ENCODE measurements around the gene HOXD13. TPM values are rescaled to one million over a fixed set of nuclear protein-coding genes. Genes with fewer than 3 reads are reported as not detected.
A peak's percentile ranks its signal among the peaks of the same experiment; 100 is the strongest.

The HOXD13 gene
- total and polyA plus RNA-seq, 2 of the 13 experiments (the other 11 are each of a cell fraction or from before 2014, with no cell fraction given) = not detected

GRCh38 chr2:176125772-176126054, 33.2 kb downstream of the HOXD13 start:
- H3K4me2 ChIP-seq (ENCODE audit: low read depth, low read length) = no peak overlapping the region
- no peaks in the 10 kb centered on the region for H3K4me1 ChIP-seq (ENCODE audit: insufficient read depth, low read length)
- in situ Hi-C loops (cut with HindIII; ENCODE audit: extremely low pct_ligation_motif_present, low pct_unique_long_range_greater_than_20kb) (loop anchor here (5.0 kb wide), 4 partner anchors 427 to 1022 kb away; no protein-coding TSS in a partner anchor), intact Hi-C loops (cut with micrococcal nuclease; ENCODE audit: unreplicated experiment) (loop anchor here (2.0 kb wide), 1 partner anchor 1023 kb away; no protein-coding TSS in a partner anchor)
- no peaks in the 10 kb centered on the region for H3K79me2 ChIP-seq (ENCODE audit: insufficient read depth, low read length)
- H3K27me3 ChIP-seq (ENCODE audit: control insufficient read depth in 1 of 2, insufficient read depth in 2 of 2, low read length in 2 of 2) = peaks cover 15 to 82% of the 10 kb centered on the region in 2 experiments
- BruUV-seq (replicated peaks) = no TSS peak
- no peak overlapping the region for H3K4me3 ChIP-seq (replicated peaks in 1 of 3; ENCODE audit: insufficient read depth in 1 of 3, low read depth in 2 of 3, low read length in 3 of 3)
- TF ChIP-seq ZBTB4 (CRISPR knock-in tag; IDR thresholded peaks at IDR 0.05; ENCODE audit: borderline replicate concordance) = no peak
- TF ChIP-seq ZSCAN20 (CRISPR knock-in tag; IDR thresholded peaks at IDR 0.05; ENCODE audit: borderline replicate concordance) = no peak
- no peak for TF ChIP-seq ZNF441 (CRISPR knock-in tag; IDR thresholded peaks at IDR 0.05; ENCODE audit: borderline replicate concordance)
- TF ChIP-seq EHMT2 (IDR thresholded peaks at IDR 0.05; ENCODE audit: borderline replicate concordance, low read depth, low read length) = no peak
- no peak for TF ChIP-seq IKZF5 (CRISPR knock-in tag; IDR thresholded peaks at IDR 0.05)
- TF ChIP-seq ZNF800 (CRISPR knock-in tag; IDR thresholded peaks at IDR 0.05) = no peak
- TF ChIP-seq ZNF883 (CRISPR knock-in tag; IDR thresholded peaks at IDR 0.05; ENCODE audit: not compliant biosample characterization) = no peak
- FAIRE-seq = no peak
- no peaks in the 10 kb centered on the region; the same call in 1 of the 2 replicates for H4K20me1 ChIP-seq (ENCODE audit: insufficient read depth, low read length)
- no peak for DNase-seq (ENCODE audit: low spot score)
- no peak overlapping the region for H2AFZ ChIP-seq (ENCODE audit: low read length)
- peak; percentile 42 for ATAC-seq
- H3K36me3 ChIP-seq (replicated peaks in 1 of 2; ENCODE audit: control insufficient read depth in 1 of 2, insufficient read depth in 2 of 2, low read length in 2 of 2) = no peaks in the 10 kb centered on the region
- ChIA-PET POLR2A (no interaction called here), CTCF (ENCODE audit: low intra/inter-chr PET ratio, low total read pairs) (no interaction called here)
- 6% methylated on average over 6 of the region's 6 CpGs for WGBS (ENCODE audit: low lambda C conversion rate)
- no peak overlapping the region for H3K9ac ChIP-seq (ENCODE audit: insufficient read depth, low read depth, low read length)
- no peak overlapping the region for H3K27ac ChIP-seq (ENCODE audit: extremely low read length, insufficient read depth, low read length)
- H3K9me3 ChIP-seq (ENCODE audit: low read length) = no peaks in the 10 kb centered on the region

Data from HepG2 (cell line).